SK-N-SH (cell line): ENCODE data around the gene KCTD5. TPM values are rescaled to one million over a fixed set of nuclear protein-coding genes. Genes with fewer than 3 reads are reported as not detected.

Experiments used
- CTCF ChIA-PET: fragments of 300-600, 350-600 bp; formaldehyde crosslinking; extraction: SDS; loops from one replicate; lab custom pipeline; 2021; lab: Yijun Ruan, JAX
- POLR2A ChIA-PET: fragments of 350-600 bp; sonication (Branson Sonifier 250); formaldehyde crosslinking; extraction: SDS; loops from one replicate; lab custom pipeline; 2020; ENCODE audit warnings: antibody characterized with exemption, inconsistent platforms; lab: Yijun Ruan, JAX
- DNase-seq: peaks from one replicate; pipeline ENCODE4 v3.0.0; 2012
- H2AFZ ChIP-seq: fragments of 200-600 bp; sonication (generic); 2 replicates; pipeline ENCODE4 v1.8.1; 2016; ENCODE audit warnings: antibody characterized with exemption, mild to moderate bottlenecking, low read depth
- H3F3A ChIP-seq: fragments of 200-600 bp; sonication (generic); replicated peaks from 2 replicates; pipeline ENCODE3; 2016; ENCODE audit warnings: antibody characterized with exemption, mild to moderate bottlenecking; ENCODE audit not compliant: insufficient read depth
- H3K27ac ChIP-seq, 2 experiments: fragments of 200-500 bp in 1 of 2; fragments of 200-600 bp in 1 of 2; sonication (Bioruptor generic) in 1 of 2; sonication (generic), shearing (Covaris generic) in 1 of 2; 2 replicates each; pipeline versions ENCODE4 v1.5.1 to v1.6.1; 2014 to 2016; ENCODE audit warnings: low read depth in 2 of 2, inconsistent platforms in 1 of 2, low read length in 1 of 2, mild to moderate bottlenecking in 1 of 2, mixed read lengths in 1 of 2
- H3K27me3 ChIP-seq: fragments of 200-600 bp; sonication (generic), shearing (Covaris generic); 2 replicates; pipeline ENCODE4 v1.6.1; 2016; ENCODE audit warnings: mixed run types; ENCODE audit not compliant: insufficient read depth
- H3K36me3 ChIP-seq, 2 experiments: fragments of 200-500 bp in 1 of 2; fragments of 200-600 bp in 1 of 2; sonication (Bioruptor generic) in 1 of 2; sonication (generic) in 1 of 2; replicated peaks in 1 of 2; 2 replicates each; pipeline versions ENCODE3 to v1.5.1; 2014 to 2016; ENCODE audit warnings: low read length in 1 of 2, mild to moderate bottlenecking in 1 of 2; ENCODE audit not compliant: insufficient read depth in 2 of 2, control insufficient read depth in 1 of 2
- H3K4me1 ChIP-seq, 2 experiments: fragments of 200-500 bp in 1 of 2; fragments of 200-600 bp in 1 of 2; sonication (Bioruptor generic) in 1 of 2; sonication (generic), shearing (Covaris generic) in 1 of 2; 2 replicates each; pipeline versions ENCODE4 v1.5.1 to v1.6.1; 2014 to 2016; ENCODE audit warnings: low read depth in 1 of 2, low read length in 1 of 2, mixed run types in 1 of 2; ENCODE audit not compliant: insufficient read depth in 2 of 2, control insufficient read depth in 1 of 2
- H3K4me2 ChIP-seq: fragments of 200-600 bp; sonication (generic), shearing (Covaris generic); 2 replicates; pipeline ENCODE4 v1.6.1; 2017; ENCODE audit warnings: mixed run types
- H3K4me3 ChIP-seq, 2 experiments: fragments of 200-500 bp in 1 of 2; fragments of 200-600 bp in 1 of 2; sonication (Bioruptor generic) in 1 of 2; sonication (generic), shearing (Covaris generic) in 1 of 2; 2 replicates each; pipeline versions ENCODE4 v1.5.1 to v1.8.1; 2014 to 2016; ENCODE audit warnings: low read depth in 2 of 2, inconsistent platforms in 1 of 2, low read length in 1 of 2, mild to moderate bottlenecking in 1 of 2, mixed read lengths in 1 of 2, moderate library complexity in 1 of 2
- H3K79me2 ChIP-seq: fragments of 200-600 bp; sonication (generic); 2 replicates; pipeline ENCODE4 v1.8.1; 2017; ENCODE audit warnings: mild to moderate bottlenecking; ENCODE audit not compliant: insufficient read depth
- H3K9ac ChIP-seq: fragments of 200-600 bp; sonication (generic); 2 replicates; pipeline ENCODE4 v1.6.1; 2017; ENCODE audit warnings: mixed run types
- H3K9me2 ChIP-seq: fragments of 200-600 bp; sonication (generic); 2 replicates; pipeline ENCODE4 v1.6.1; 2017; ENCODE audit warnings: mixed run types
- H3K9me3 ChIP-seq: fragments of 200-600 bp; sonication (generic); 2 replicates; pipeline ENCODE4 v1.6.1; 2017; ENCODE audit warnings: mixed run types, mild to moderate bottlenecking, moderate library complexity
- H4K20me1 ChIP-seq: fragments of 200-600 bp; sonication (generic); 2 replicates; pipeline ENCODE4 v1.6.1; 2017; ENCODE audit warnings: mild to moderate bottlenecking, mixed run types; ENCODE audit not compliant: insufficient read depth
- FOXM1 ChIP-seq: IDR thresholded peaks from 2 replicates; pipeline ENCODE4 v1.4.0; 2012; ENCODE audit warnings: low read depth, mild to moderate bottlenecking
- GABPA ChIP-seq: IDR thresholded peaks from 2 replicates; pipeline ENCODE4 v1.4.0; 2012; ENCODE audit warnings: low read depth, mild to moderate bottlenecking
- GATA2 ChIP-seq: sonication (generic); formaldehyde crosslinking; IDR thresholded peaks from 2 replicates; pipeline ENCODE4 v1.5.0; 2020; ENCODE audit warnings: mild to moderate bottlenecking, missing genetic modification reagents
- NFIC ChIP-seq: IDR thresholded peaks from 2 replicates; pipeline ENCODE4 v1.4.0; 2012; ENCODE audit warnings: borderline replicate concordance
- RAD21 ChIP-seq: IDR thresholded peaks from 2 replicates; pipeline ENCODE4 v1.6.1; 2012; ENCODE audit warnings: mild to moderate bottlenecking, low read length
- RFX5 ChIP-seq: IDR thresholded peaks from 2 replicates; pipeline ENCODE4 v1.6.1; 2012; ENCODE audit warnings: mild to moderate bottlenecking, improper control_type of control experiment, low read length
- RXRA ChIP-seq: IDR thresholded peaks from 2 replicates; pipeline ENCODE4 v1.4.0; 2012; ENCODE audit warnings: low read depth, mild to moderate bottlenecking, borderline replicate concordance
- SMC3 ChIP-seq: IDR thresholded peaks from 2 replicates; pipeline ENCODE4 v1.6.1; 2012; ENCODE audit warnings: low read depth, low read length, improper control_type of control experiment
- TCF12 ChIP-seq: IDR thresholded peaks from 2 replicates; pipeline ENCODE4 v1.4.0; 2012
- TEAD4 ChIP-seq: IDR thresholded peaks from 2 replicates; pipeline ENCODE4 v1.4.0; 2012; ENCODE audit warnings: mild to moderate bottlenecking, borderline replicate concordance; ENCODE audit not compliant: insufficient read depth
- WGBS: methylation state at CpG from one replicate; pipeline ENCODE4 v1.1.6; 2017; ENCODE audit warnings: low lambda C conversion rate; 5-methylcytosine and 5-hydroxymethylcytosine counted together
- polyA plus RNA-seq, 3 experiments: library from polyadenylated mRNA; depleted of rRNA; stranded (reverse); fragments of >200 nt; gene quantifications; 2 replicates each; pipeline ENCODE4 v1.2.3, GENCODE V29; 2012
- TF ChIP-seq, protein P1 (sequence below): IDR thresholded peaks from 2 replicates; pipeline ENCODE4 v1.6.1; 2012; ENCODE audit warnings: mild to moderate bottlenecking, low read depth, low read length, moderate library complexity
- TF ChIP-seq, protein P2 (sequence below): fragments of 200-600 bp; sonication (generic); IDR thresholded peaks from 2 replicates; pipeline ENCODE4 v1.6.1; 2017; ENCODE audit warnings: antibody characterized with exemption, mild to moderate bottlenecking, moderate library complexity
- TF ChIP-seq, protein P3 (sequence below): IDR thresholded peaks from 2 replicates; pipeline ENCODE4; 2012
- TF ChIP-seq, protein P4 (sequence below): IDR thresholded peaks from 2 replicates; pipeline ENCODE4 v1.4.0; 2012; ENCODE audit warnings: low read depth, borderline replicate concordance

The KCTD5 gene
- polyA plus RNA-seq, 1 of the 3 experiments (the other 2 are of a cell fraction) = 53.4 TPM

DNA sequence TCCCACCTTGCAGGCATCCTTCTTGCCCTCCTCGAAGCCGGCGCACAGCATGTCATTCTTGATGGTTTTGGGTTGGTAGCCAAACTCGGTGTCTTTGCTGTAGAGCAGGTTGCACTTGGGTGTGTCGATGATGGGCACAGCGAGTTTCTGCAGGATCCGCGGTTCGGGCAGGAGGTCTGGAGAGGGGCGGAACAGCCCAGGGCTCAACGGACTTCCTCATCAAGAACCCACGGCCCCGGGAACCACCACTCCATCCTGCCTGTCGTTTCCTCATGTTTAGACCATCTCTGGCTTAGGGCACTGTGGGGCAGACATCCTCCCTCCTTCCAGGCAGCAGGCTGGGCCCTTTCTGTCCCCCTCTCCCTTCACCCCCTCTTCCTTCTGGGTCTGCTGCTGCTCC lies 31.2 kb downstream of the KCTD5 start:
- Histone ChIP-seq H3F3A (no peaks in the 10 kb centered on the region), H3K27ac (no peak overlapping the region), H3K27me3 (no peaks in the 10 kb centered on the region), H2AFZ (no peak overlapping the region), H3K79me2 (no peaks in the 10 kb centered on the region), H3K4me2 (no peak overlapping the region), H3K36me3 (peaks cover 0 to 9% of the 10 kb centered on the region in 2 experiments), H3K4me3 (no peak overlapping the region), H3K9me2 (no peaks in the 10 kb centered on the region), H3K9me3 (no peaks in the 10 kb centered on the region), H3K9ac (no peak overlapping the region), H3K4me1 (no peaks in the 10 kb centered on the region; a peak in 1 of 4 replicates), H4K20me1 (no peaks in the 10 kb centered on the region)
- ChIA-PET POLR2A (no interaction called here), CTCF (interaction anchor here (1.6 kb wide), 1 partner anchor 155 kb away, joined by 5 read pairs; no protein-coding TSS in a partner anchor)
- TF ChIP-seq FOXM1 (no peak), RAD21 (no peak), TEAD4 (no peak), RXRA (no peak), TCF12 (no peak)
- TF ChIP-seq, protein P1, sequence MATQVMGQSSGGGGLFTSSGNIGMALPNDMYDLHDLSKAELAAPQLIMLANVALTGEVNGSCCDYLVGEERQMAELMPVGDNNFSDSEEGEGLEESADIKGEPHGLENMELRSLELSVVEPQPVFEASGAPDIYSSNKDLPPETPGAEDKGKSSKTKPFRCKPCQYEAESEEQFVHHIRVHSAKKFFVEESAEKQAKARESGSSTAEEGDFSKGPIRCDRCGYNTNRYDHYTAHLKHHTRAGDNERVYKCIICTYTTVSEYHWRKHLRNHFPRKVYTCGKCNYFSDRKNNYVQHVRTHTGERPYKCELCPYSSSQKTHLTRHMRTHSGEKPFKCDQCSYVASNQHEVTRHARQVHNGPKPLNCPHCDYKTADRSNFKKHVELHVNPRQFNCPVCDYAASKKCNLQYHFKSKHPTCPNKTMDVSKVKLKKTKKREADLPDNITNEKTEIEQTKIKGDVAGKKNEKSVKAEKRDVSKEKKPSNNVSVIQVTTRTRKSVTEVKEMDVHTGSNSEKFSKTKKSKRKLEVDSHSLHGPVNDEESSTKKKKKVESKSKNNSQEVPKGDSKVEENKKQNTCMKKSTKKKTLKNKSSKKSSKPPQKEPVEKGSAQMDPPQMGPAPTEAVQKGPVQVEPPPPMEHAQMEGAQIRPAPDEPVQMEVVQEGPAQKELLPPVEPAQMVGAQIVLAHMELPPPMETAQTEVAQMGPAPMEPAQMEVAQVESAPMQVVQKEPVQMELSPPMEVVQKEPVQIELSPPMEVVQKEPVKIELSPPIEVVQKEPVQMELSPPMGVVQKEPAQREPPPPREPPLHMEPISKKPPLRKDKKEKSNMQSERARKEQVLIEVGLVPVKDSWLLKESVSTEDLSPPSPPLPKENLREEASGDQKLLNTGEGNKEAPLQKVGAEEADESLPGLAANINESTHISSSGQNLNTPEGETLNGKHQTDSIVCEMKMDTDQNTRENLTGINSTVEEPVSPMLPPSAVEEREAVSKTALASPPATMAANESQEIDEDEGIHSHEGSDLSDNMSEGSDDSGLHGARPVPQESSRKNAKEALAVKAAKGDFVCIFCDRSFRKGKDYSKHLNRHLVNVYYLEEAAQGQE = no peak
- no peak for DNase-seq
- WGBS = 74% methylated on average over 11 of the region's 14 CpGs

DNA sequence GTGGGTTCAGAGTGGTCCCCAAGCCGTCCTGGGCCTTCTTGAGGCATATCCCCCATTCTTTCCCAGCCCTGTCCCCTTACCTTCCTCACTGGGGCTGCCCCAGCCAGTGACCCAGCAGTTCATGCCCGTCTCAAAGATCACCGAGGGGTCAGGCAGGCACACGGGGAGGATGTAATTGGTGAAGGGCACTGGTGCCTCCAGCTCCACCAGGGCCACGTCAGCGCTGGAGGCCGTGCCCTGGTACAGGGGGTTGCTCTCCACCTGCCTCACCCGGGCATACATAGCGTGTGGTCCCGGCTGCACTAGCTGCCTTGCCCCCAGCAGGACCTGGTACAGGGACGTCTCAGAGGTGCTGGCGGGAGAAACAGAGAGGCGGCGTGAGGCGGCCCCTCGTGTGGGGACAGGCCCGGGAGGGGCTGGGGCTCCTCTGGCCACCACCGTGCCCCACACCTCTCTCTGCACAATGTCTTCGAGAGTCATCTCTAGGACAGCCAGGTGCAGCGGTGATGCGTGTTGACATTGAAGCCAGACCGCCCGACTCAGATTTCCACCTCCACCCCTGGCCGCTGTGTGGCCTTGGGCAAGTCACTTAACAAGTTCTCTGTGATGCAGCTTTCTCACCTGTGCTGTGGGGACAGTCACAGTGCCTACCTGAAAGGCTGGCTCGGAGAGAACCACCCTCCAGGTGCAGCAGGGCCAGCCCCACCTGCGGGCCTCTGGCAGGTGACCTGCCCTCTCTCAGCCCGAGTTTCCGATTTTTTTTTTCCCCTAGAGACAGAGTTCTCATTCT lies 31.9 kb downstream of the KCTD5 start:
- Histone ChIP-seq H3K36me3 (peaks cover 0 to 4% of the 10 kb centered on the region in 2 experiments), H3K4me2 (no peak overlapping the region), H3K4me1 (peaks cover 0 to under 1% of the 10 kb centered on the region in 2 experiments; a peak in 1 of 4 replicates), H3K27ac (no peak overlapping the region), H3K79me2 (no peaks in the 10 kb centered on the region), H4K20me1 (no peaks in the 10 kb centered on the region), H3K4me3 (no peak overlapping the region), H3K9ac (no peak overlapping the region), H3F3A (no peaks in the 10 kb centered on the region), H3K27me3 (no peaks in the 10 kb centered on the region), H3K9me2 (no peaks in the 10 kb centered on the region), H2AFZ (no peak overlapping the region), H3K9me3 (no peaks in the 10 kb centered on the region)
- CTCF ChIA-PET = no interaction called here
- WGBS = 80% methylated on average over 9 of the region's 28 CpGs
- POLR2A ChIA-PET = interaction anchor here (0.7 kb wide), 1 partner anchor 178 kb away, joined by 4 read pairs; no protein-coding TSS in a partner anchor
- DNase-seq = no peak
- TF ChIP-seq RFX5 (no peak), GABPA (no peak), RAD21 (no peak), GATA2 (no peak), FOXM1 (no peak), SMC3 (no peak), NFIC (no peak)
- TF ChIP-seq, protein P2, sequence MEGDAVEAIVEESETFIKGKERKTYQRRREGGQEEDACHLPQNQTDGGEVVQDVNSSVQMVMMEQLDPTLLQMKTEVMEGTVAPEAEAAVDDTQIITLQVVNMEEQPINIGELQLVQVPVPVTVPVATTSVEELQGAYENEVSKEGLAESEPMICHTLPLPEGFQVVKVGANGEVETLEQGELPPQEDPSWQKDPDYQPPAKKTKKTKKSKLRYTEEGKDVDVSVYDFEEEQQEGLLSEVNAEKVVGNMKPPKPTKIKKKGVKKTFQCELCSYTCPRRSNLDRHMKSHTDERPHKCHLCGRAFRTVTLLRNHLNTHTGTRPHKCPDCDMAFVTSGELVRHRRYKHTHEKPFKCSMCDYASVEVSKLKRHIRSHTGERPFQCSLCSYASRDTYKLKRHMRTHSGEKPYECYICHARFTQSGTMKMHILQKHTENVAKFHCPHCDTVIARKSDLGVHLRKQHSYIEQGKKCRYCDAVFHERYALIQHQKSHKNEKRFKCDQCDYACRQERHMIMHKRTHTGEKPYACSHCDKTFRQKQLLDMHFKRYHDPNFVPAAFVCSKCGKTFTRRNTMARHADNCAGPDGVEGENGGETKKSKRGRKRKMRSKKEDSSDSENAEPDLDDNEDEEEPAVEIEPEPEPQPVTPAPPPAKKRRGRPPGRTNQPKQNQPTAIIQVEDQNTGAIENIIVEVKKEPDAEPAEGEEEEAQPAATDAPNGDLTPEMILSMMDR = no peak
- TF ChIP-seq, protein P3, sequence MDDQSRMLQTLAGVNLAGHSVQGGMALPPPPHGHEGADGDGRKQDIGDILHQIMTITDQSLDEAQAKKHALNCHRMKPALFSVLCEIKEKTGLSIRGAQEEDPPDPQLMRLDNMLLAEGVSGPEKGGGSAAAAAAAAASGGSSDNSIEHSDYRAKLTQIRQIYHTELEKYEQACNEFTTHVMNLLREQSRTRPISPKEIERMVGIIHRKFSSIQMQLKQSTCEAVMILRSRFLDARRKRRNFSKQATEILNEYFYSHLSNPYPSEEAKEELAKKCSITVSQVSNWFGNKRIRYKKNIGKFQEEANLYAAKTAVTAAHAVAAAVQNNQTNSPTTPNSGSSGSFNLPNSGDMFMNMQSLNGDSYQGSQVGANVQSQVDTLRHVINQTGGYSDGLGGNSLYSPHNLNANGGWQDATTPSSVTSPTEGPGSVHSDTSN = no peak
- TF ChIP-seq, protein P1 = no peak
- TF ChIP-seq, protein P4, sequence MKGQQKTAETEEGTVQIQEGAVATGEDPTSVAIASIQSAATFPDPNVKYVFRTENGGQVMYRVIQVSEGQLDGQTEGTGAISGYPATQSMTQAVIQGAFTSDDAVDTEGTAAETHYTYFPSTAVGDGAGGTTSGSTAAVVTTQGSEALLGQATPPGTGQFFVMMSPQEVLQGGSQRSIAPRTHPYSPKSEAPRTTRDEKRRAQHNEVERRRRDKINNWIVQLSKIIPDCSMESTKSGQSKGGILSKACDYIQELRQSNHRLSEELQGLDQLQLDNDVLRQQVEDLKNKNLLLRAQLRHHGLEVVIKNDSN = no peak
